Activated naive CD4-positive, alpha-beta T cell treated with anti-CD3 and anti-CD28 coated beads, Interleukin-2, amount 50 U/mL, for 24 hours (primary cell): Measurements from ENCODE around the gene KCNAB1.

Experiments
- H3K27ac Mint-ChIP-seq: one replicate; pipeline ENCODE4 v1.8.0; 2021; ENCODE audit warnings: mild to moderate bottlenecking, mixed read lengths
- H3K27me3 Mint-ChIP-seq: one replicate; pipeline ENCODE4 v1.8.0; 2021; ENCODE audit warnings: mixed read lengths
- H3K36me3 Mint-ChIP-seq: one replicate; pipeline ENCODE4 v1.8.0; 2021; ENCODE audit warnings: mixed read lengths
- H3K4me1 Mint-ChIP-seq: one replicate; pipeline ENCODE4 v1.8.0; 2021; ENCODE audit warnings: mixed read lengths
- H3K4me3 Mint-ChIP-seq: one replicate; pipeline ENCODE4 v1.8.0; 2021; ENCODE audit warnings: mild to moderate bottlenecking, mixed read lengths
- H3K9me3 Mint-ChIP-seq: one replicate; pipeline ENCODE4 v1.8.0; 2021; ENCODE audit warnings: mixed read lengths

KCNAB1 gene

DNA sequence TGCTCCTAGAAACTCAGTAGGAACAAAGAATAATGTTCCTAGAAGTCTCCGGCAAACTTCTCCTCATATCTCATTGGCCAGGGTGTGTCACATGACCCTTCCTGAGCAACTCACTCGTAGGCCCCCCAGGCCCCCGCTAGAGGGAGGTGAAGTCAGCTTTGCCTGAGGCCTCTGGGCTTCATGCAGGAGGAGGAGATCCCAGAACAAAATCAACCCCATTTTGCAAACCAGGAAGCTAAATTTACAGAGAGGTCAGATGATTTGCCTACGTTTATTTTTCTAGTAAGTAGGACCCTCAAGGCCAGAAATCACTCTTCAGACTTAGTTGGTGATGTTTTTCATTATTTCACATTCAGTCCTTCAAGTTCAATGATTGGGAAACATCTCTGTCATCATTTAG, 335.5 kb downstream of the KCNAB1 start:
- Mint-ChIP-seq H3K4me3 (no peak overlapping the region), H3K27me3 (no peaks in the 10 kb centered on the region), H3K27ac (no peak overlapping the region), H3K36me3 (no peaks in the 10 kb centered on the region), H3K9me3 (no peaks in the 10 kb centered on the region), H3K4me1 (no peaks in the 10 kb centered on the region)

DNA sequence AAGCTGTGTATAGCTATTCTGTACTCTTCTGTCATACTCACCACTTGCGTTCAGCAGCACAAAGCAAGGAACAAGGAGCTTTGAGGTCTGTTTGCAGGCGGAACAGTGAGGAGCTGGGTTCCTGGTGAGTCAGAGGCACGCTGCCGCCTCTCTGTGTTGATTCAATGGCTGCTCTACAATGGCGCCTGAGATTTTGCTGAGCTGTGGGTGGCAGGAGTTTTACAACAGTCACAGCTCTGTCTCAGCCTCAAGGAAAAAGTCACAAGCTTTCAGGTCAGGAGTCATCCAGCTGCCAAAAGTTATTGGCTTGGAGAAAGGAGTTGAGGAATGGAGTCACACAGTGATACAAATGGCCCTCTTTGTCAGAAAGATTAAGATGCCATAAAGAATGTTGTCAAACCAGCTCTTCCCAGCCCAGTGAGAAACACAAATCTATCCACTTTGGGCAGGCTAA, 336.4 kb downstream of the KCNAB1 start:
- no peaks in the 10 kb centered on the region for H3K4me1 Mint-ChIP-seq
- no peaks in the 10 kb centered on the region for H3K9me3 Mint-ChIP-seq
- H3K27ac Mint-ChIP-seq, result no peak overlapping the region
- H3K36me3 Mint-ChIP-seq, result no peaks in the 10 kb centered on the region
- H3K4me3 Mint-ChIP-seq, result no peak overlapping the region
- no peaks in the 10 kb centered on the region for H3K27me3 Mint-ChIP-seq

DNA sequence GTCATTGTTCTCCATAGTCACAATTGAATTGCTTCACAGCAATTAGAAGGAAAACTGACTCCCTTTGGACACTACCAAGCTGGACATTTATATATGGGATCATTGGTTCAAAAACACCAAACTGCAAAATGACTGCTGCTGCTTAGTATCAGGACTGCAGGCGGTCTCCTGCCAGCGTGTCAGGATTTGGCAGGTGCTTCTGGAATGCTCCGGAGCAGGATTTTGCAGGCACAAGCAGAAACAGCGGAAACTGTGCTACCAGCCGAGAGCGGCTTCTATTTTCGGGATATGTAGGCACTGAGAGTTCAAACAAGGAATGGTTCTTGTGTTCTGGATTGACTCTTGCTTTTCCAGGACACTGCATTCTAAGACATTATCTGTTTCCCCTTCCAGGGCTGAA, 339.1 kb downstream of the KCNAB1 start:
- no peaks in the 10 kb centered on the region for H3K9me3 Mint-ChIP-seq
- H3K27ac Mint-ChIP-seq, result no peak overlapping the region
- H3K36me3 Mint-ChIP-seq, result no peaks in the 10 kb centered on the region
- no peaks in the 10 kb centered on the region for H3K27me3 Mint-ChIP-seq
- H3K4me3 Mint-ChIP-seq, result no peak overlapping the region
- H3K4me1 Mint-ChIP-seq, result no peaks in the 10 kb centered on the region

DNA sequence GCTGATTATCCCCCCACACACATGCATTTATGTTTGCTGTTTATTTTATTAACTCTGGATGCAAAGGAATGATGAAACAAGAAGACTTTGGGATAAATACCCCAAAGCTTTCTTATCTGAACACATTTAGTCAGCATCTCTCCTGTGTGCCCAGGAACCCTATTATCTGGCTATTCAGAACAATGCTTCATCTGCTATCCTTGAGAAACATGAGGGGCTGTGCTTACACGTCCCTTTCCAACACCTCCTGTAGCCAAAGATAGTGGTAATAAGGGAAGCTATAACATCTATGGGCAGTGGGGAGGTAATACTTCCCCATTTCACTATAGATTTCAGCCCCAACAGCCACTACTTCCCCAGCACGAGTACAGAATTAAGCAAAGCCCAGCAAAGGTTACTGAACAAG, 339.8 kb downstream of the KCNAB1 start:
- Mint-ChIP-seq H3K36me3 (no peaks in the 10 kb centered on the region), H3K9me3 (no peaks in the 10 kb centered on the region), H3K27me3 (no peaks in the 10 kb centered on the region), H3K4me3 (no peak overlapping the region), H3K27ac (no peak overlapping the region), H3K4me1 (no peaks in the 10 kb centered on the region)

DNA sequence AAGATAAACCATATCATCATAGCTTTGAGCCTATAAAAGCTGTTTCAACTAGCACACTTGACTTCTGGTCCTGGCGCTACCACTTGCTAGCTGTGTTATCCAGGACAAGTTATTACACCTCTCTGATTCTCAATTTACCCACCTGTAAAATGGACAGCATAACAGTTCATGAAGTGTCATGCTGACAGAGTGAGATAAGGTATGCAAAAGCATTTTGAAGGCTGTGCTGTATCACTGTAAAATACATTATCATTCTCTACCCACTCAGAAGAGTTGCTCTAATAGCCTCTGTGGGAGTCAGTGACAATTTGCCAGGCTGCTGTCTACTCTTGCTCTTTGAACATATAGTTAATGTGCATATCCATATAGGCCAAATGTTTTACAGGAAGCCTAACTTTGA, 341.5 kb downstream of the KCNAB1 start:
- Mint-ChIP-seq H3K27me3 (no peaks in the 10 kb centered on the region), H3K4me3 (no peak overlapping the region), H3K36me3 (no peaks in the 10 kb centered on the region), H3K27ac (no peak overlapping the region), H3K4me1 (no peaks in the 10 kb centered on the region), H3K9me3 (no peaks in the 10 kb centered on the region)

DNA sequence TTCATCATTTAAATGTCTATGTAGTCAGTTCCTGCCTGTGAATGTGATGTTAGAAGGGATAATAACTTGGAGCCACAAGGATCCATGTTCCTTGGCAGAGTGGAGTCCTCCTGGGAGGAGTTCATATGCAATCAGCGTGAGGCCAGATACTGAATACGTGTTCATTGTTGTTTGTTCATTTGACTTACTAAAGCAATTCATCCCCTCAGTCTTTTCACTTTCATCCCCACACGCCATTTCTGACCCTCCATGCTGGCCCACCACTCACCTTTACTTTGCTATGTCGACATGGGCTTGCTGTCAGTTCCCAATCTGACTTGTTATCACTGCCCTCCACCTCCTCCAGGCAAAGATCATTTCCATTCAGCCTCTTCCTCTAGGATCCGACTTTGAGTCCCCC, 342.7 kb downstream of the KCNAB1 start:
- no peaks in the 10 kb centered on the region for H3K9me3 Mint-ChIP-seq
- H3K4me1 Mint-ChIP-seq, result no peaks in the 10 kb centered on the region

DNA sequence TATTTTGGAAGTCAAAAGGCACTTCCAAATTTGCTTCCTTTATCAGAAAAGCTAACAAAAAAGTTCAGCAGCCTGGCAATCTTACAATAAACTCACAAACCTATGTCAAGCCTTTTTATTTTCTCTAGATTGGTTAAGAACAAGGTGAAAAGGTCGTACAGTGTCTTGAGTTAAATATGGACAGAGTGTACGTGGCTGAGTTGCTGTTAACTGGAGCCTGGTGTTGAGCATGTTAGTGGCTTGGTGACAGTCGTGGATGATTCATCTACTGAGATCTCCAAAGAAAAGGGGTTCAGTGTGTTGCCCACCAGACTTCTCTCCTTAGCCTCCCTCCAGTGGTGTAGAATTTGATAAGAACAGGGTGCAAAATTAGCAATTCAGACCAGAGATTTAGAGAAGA, 344.8 kb downstream of the KCNAB1 start:
- H3K4me3 Mint-ChIP-seq, result no peak overlapping the region
- no peak overlapping the region for H3K27ac Mint-ChIP-seq
- H3K9me3 Mint-ChIP-seq, result no peaks in the 10 kb centered on the region
- H3K4me1 Mint-ChIP-seq, result no peaks in the 10 kb centered on the region
- H3K36me3 Mint-ChIP-seq, result no peaks in the 10 kb centered on the region
- H3K27me3 Mint-ChIP-seq, result no peaks in the 10 kb centered on the region

More for the DNA sequence above, 342.7 kb downstream of the KCNAB1 start:
- Mint-ChIP-seq H3K4me3 (no peak overlapping the region), H3K27ac (no peak overlapping the region), H3K36me3 (no peaks in the 10 kb centered on the region), H3K27me3 (no peaks in the 10 kb centered on the region)

DNA sequence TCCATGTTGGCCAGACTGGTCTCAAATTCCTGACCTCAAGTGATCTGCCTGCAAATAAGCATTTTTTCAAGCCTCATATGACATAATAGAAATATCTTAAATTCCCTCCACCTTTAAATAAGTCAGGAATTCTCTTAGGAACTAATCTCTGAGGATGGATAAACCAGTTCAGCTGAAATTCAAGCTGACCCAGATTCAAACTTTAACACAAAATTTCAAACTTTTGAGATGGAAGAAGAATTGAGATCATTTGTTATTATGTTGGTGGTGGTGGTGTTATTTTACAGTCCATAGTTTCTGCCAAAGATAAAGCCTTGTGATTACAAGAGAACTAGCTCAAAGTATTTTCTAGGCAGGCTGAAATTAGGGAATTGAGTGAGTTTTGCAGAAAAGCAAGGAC, 349.1 kb downstream of the KCNAB1 start:
- Mint-ChIP-seq H3K36me3 (no peaks in the 10 kb centered on the region), H3K9me3 (no peaks in the 10 kb centered on the region), H3K4me1 (no peaks in the 10 kb centered on the region), H3K4me3 (no peak overlapping the region), H3K27ac (no peak overlapping the region), H3K27me3 (peaks cover 2% of the 10 kb centered on the region)

DNA sequence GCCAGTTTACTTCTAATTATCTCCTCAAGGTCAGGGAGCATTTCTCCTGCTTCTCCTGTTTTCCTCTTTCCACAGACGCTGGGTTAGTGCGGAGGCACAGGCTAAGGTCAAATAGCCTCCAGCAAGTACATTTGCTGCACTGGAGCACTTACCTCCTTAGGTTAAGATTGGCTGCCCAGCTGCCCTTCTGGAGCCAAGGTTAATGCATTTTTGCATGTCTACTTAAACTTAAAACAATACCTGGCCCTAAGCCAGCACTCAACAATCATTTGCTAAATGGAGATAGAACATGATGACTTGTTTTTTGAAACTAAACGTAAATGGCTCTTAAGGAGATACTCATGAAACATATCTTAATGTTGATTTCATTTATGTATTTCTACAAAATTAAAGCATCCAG, 351.1 kb downstream of the KCNAB1 start:
- Mint-ChIP-seq H3K27ac (no peak overlapping the region), H3K9me3 (no peaks in the 10 kb centered on the region), H3K4me3 (no peak overlapping the region)

DNA sequence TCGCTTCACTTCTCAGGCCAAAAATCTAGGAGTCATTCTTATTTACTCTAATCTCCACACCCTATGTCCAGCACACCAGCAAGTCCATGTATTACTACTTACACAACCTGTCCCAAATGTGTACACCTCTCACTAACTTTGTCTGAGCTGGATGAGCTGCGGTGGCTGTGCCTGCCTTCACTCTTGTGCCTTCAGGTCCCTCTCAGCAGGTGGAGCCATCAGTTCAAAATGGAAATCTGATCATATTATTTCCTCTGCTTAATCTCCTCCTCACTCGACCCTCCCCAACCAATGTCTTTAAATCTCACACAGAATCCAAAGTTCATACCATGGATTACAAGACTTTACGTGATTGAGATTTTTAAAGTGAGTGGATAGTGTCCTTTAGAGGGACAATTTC, 351.8 kb downstream of the KCNAB1 start:
- Mint-ChIP-seq H3K27me3 (peaks cover 2% of the 10 kb centered on the region), H3K4me1 (no peaks in the 10 kb centered on the region), H3K4me3 (no peak overlapping the region), H3K9me3 (no peaks in the 10 kb centered on the region), H3K36me3 (no peaks in the 10 kb centered on the region), H3K27ac (no peak overlapping the region)

More for the DNA sequence above, 351.1 kb downstream of the KCNAB1 start:
- peaks cover 2% of the 10 kb centered on the region for H3K27me3 Mint-ChIP-seq
- H3K4me1 Mint-ChIP-seq, result no peaks in the 10 kb centered on the region
- no peaks in the 10 kb centered on the region for H3K36me3 Mint-ChIP-seq

DNA sequence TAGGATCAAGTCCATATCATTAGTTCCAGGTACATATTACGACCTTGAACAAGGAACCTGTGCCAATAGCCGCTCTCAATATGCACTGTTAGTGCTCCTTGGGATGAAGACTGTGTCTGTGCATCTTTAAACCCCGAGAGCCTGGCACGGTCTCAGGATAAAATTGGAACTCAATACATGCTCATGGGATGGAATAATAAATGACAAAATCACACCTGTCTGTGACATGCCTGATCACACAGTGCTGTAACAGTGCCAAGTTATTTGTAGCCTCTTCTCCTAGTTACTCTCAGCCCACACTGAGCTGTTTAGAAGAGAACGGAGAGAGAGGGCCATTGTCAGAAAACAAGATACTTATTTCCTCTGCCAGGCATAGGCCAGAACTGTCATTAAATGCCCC, 352.3 kb downstream of the KCNAB1 start:
- H3K4me1 Mint-ChIP-seq, result no peaks in the 10 kb centered on the region
- peaks cover 2% of the 10 kb centered on the region for H3K27me3 Mint-ChIP-seq
- H3K9me3 Mint-ChIP-seq, result no peaks in the 10 kb centered on the region
- no peak overlapping the region for H3K27ac Mint-ChIP-seq
- H3K4me3 Mint-ChIP-seq, result no peak overlapping the region
- no peaks in the 10 kb centered on the region for H3K36me3 Mint-ChIP-seq

DNA sequence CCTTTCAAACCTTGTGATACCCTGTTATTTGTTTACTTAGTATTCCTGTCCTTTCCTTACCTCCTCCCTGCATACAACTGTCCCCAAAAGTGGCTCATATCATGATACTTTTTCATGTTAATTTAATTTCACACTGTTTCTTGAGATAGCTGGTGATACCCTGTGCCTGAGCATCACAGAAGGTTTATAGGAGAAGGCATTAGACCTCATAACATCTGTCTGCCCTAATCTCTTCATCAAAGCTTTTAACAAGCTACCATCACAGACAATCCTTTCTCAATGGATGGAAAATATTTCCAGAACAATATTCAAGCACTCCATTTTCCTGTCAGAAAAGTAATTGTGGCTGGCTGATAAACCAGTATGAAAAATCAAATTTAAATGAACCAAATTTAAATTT, 353.0 kb downstream of the KCNAB1 start:
- no peak overlapping the region for H3K27ac Mint-ChIP-seq
- H3K36me3 Mint-ChIP-seq, result no peaks in the 10 kb centered on the region
- H3K4me1 Mint-ChIP-seq, result no peaks in the 10 kb centered on the region
- peaks cover 2% of the 10 kb centered on the region for H3K27me3 Mint-ChIP-seq
- H3K4me3 Mint-ChIP-seq, result no peak overlapping the region
- no peaks in the 10 kb centered on the region for H3K9me3 Mint-ChIP-seq

DNA sequence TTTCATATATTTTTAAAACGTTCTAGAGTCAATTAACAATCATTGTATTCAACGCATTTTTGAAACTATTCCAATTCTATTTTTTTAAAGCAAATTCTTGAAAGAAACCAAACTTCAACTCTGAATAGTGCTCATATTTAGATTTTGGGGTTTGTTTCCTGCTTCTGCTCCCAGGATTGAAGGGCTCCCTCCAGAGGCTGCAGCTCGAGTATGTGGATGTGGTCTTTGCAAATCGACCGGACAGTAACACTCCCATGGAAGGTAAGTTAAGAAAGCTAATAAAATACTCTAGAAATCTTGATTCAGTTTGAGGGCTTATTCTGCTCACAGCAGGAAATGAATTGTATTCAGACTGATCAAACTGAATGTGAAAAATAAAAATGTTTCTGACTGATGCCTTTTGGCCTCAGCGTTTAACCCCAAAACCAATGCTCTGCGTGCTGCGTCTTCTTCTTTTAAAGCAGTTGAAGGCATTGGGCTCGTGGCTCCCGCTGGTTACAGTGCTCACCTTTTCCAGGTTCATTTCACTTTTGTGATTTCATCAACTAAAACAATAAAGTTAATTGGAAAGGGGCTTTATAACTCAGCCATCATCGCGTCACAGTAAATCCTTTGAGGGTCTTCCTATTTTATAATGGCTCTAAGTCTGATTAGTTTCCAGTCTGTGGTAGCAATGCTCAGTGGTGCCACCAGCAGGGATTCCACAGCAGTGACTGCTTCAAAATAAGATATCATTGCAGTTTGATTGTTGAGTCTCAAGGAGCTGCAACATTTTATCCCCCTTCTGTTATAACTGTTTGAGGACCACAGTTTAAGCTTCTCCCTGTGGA, 354.4 kb downstream of the KCNAB1 start:
- no peaks in the 10 kb centered on the region for H3K36me3 Mint-ChIP-seq

DNA sequence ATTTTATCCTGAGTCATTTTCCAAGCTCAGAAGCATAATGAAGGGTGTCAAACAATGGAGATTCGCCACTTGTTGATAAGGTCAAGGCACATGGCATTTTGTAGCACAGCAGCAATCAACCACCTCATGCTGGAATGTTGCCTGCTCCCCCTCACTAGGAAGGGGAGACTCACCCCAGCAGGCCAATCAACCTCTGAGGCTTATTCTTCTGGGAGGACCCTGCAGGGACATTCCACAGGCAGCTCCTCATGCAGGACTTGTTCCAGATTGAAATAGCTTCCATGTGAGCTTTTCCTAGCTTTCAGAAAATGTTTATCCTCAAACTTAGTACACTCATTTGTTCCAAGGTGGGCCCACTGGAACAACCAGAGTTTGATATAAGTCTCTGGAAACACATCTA, 356.9 kb downstream of the KCNAB1 start:
- no peaks in the 10 kb centered on the region for H3K9me3 Mint-ChIP-seq

More for the DNA sequence above, 354.4 kb downstream of the KCNAB1 start:
- peaks cover 5% of the 10 kb centered on the region for H3K27me3 Mint-ChIP-seq
- H3K27ac Mint-ChIP-seq, result no peak overlapping the region
- no peaks in the 10 kb centered on the region for H3K4me1 Mint-ChIP-seq
- no peaks in the 10 kb centered on the region for H3K9me3 Mint-ChIP-seq
- H3K4me3 Mint-ChIP-seq, result no peak overlapping the region

DNA sequence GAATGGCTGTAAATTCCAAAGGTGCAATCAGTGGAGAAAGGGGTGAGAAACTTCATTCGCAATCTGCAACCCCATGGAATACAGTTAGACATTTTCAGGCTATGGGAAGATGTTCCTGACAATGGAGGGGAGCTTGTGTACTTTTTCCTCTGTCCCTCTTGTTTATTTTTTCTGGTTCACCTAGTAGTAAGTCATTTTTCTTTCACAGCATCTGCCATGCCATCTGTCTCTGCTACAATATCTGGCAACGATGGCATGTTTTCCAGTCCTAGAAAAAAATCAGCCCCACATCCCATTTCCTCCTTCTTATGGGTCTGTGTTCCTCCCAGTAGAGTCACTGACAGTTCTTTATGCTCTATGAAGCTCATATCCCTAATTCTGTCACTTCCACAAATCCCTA, 358.5 kb downstream of the KCNAB1 start:
- Mint-ChIP-seq H3K27me3 (peaks cover 2% of the 10 kb centered on the region), H3K4me3 (no peak overlapping the region), H3K9me3 (no peaks in the 10 kb centered on the region), H3K36me3 (no peaks in the 10 kb centered on the region), H3K4me1 (peaks cover 25% of the 10 kb centered on the region), H3K27ac (no peak overlapping the region)

More for the DNA sequence above, 356.9 kb downstream of the KCNAB1 start:
- Mint-ChIP-seq H3K27ac (no peak overlapping the region), H3K36me3 (no peaks in the 10 kb centered on the region), H3K27me3 (peaks cover 2% of the 10 kb centered on the region), H3K4me1 (peaks cover 9% of the 10 kb centered on the region), H3K4me3 (no peak overlapping the region)

DNA sequence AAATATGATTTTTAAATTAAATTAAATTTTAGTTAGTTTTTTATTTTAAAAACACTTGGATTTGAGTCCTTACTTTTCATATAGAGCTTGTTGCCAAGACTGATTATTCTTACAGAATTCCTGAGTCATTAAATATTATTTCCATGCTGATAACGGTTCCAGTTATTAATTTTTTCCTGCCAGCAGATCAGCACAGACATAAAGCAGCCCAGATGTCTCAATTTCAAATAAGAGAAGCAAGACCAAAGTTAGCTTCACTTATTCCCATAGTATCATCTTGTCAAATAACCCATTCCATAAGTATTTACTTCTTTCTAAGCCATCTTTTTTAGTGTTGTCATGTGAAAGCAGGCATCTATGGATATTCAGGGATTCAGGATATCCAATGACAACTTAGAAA, 359.2 kb downstream of the KCNAB1 start:
- H3K27ac Mint-ChIP-seq, result no peak overlapping the region
- H3K9me3 Mint-ChIP-seq, result no peaks in the 10 kb centered on the region

DNA sequence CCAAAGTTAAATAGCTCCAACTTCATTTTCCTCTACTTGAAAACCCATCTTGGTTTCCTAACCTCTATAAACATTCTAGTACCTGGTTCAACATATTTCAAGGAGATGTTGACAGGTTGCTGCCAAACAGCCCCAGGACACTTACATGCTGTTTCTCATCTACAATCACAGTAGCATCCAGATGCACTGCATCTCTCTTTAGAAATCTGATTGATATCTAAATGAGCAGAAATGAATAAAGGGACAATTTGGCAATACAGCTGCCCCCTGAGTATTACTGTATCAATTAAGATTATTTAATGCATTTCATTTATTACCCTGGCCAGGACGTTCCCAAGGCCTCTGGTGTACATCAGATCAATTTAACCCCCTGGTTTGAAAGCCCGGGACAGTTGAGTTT, 360.6 kb downstream of the KCNAB1 start:
- no peak overlapping the region for H3K4me3 Mint-ChIP-seq
- H3K27ac Mint-ChIP-seq, result no peak overlapping the region

More for the DNA sequence above, 359.2 kb downstream of the KCNAB1 start:
- peaks cover 32% of the 10 kb centered on the region for H3K4me1 Mint-ChIP-seq
- H3K36me3 Mint-ChIP-seq, result no peaks in the 10 kb centered on the region
- peaks cover 2% of the 10 kb centered on the region for H3K27me3 Mint-ChIP-seq
- H3K4me3 Mint-ChIP-seq, result no peak overlapping the region

More for the DNA sequence above, 360.6 kb downstream of the KCNAB1 start:
- Mint-ChIP-seq H3K4me1 (peaks cover 44% of the 10 kb centered on the region), H3K36me3 (no peaks in the 10 kb centered on the region), H3K27me3 (peaks cover 2% of the 10 kb centered on the region), H3K9me3 (no peaks in the 10 kb centered on the region)
